NCI-H460 (cell line): Measurements from ENCODE around the gene SLC8A2. TPM values are rescaled to one million over a fixed set of nuclear protein-coding genes. Genes with fewer than 3 reads are reported as not detected.
"Not testable (repeated sequence)": the region's sequence is repeated elsewhere in the genome, so short reads cannot be mapped to it uniquely, and the experiment has no call there.

Experiments
- DNase-seq: peaks from one replicate; pipeline ENCODE4 v3.0.0-alpha.2; 2016; ENCODE audit warnings: low read depth; ENCODE audit errors: extremely low read depth
- total RNA-seq: library from RNA; depleted of rRNA; stranded (reverse); fragments of >200 nt; shearing (Covaris generic); gene quantifications from 2 replicates; pipeline ENCODE4 v1.2.3, GENCODE V29; 2014

The SLC8A2 gene
- total RNA-seq, 1 experiment from 2014 or later: not detected

DNA sequence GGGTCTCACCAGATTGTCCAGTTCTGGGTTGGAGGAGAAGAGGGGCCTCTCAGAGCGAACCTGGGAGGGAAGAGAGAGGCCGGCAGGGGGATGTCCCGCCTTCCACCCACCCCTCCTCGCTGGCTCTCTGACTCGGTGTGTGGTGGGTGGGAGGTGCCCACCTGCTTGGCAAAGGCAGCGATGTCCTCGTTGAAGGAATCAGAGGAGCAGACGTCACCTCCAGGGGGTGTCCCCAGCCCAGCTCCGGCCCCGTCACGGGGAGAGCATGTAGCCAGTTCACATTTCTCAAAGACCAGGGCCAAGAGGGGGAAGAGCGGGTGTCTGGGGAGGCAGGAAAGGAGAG lies 55.1 kb downstream of the SLC8A2 start:
- no peak for DNase-seq

DNA sequence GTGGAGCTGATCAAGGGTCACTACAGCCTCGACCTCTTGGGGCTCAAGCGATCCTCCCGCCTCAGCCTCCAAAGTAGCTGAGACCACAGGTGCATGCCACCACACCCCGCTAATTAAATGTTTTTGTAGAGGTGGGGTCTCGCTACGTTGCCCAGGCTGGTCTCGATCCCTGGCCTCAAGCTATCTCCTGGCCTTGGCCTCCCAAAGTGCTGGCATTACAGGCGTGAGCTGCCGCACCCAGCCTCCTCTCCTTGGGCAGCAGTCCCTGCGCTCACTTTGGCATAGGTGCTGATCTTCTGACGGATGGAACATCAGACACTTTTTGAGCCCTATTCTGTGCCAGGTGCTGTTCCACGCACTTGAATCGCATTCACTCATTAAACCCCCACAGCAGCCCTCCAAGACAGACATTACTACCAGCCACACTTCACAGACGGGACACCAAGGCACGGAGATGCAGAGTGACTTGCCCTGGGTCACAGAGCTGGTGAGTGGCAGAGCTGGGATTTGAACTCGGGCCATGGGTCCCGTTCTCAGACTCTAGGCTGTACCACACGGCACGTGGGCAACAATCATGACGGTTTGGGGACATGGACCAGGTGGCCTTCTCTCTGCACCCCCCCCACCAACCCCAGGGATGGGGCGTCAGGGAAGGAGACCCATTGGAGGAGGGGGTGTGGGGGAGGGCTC lies 55.6 kb downstream of the SLC8A2 start:
- DNase-seq: no peak

DNA sequence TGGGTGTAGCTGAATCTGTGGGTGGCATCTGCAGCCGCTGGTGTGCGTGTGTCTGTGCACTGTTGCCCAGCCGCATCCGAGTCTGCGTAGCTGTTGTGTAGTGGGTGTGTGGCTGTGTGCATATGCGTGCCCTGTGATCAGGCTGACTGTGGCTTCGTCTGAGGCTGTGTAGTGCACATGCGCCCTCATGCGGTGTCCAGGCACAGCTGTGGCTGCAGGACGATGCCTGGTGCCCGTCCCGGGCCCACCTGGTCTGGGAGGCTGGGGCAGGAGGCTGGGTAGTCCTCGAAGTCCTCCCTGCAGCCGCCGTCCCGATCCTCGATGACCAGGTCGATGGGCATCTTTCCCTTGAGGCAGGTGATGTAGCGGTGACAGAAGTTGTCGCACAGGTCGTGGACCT lies 57.2 kb downstream of the SLC8A2 start:
- peak; percentile 57 for DNase-seq

DNA sequence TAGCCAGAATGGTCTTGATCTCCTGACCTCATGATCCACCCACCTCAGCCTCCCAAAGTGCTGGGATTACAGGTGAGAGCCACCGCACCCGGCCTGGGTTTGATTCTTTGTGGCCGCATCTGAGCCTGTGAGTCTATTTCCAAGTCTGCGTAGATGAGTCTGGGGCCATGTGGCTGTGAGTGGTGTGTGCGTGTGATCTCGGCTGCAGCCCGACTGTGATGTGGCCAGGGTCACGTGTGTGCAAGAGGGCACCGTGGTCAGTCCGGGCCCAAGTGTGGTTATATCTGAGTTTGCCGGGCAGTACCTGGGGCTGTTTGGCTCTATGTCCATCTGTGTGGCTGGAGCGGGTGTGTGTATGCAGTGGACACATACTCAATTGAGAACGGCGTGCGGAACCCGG lies 57.8 kb downstream of the SLC8A2 start:
- DNase-seq: no peak

DNA sequence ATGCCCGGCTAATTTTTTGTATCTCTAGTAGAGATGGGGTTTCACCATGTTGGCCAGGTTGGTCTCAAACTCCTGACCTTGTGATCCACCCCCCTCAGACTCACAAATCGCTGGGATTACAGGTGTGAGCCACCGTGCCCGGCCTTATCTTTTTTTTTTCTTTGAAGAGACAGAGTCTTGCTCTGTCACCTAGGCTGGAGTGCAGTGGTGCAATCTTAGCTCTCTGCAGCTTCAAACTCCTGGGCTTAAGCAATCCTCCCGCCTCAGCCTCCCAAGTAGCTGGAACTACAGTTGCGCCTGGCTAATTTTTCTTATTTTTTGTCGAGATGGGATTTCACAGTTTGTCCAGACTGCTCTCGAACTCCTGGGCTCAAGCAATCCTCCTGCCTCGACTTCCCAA lies 60.0 kb downstream of the SLC8A2 start:
- not testable (repeated sequence) for DNase-seq

DNA sequence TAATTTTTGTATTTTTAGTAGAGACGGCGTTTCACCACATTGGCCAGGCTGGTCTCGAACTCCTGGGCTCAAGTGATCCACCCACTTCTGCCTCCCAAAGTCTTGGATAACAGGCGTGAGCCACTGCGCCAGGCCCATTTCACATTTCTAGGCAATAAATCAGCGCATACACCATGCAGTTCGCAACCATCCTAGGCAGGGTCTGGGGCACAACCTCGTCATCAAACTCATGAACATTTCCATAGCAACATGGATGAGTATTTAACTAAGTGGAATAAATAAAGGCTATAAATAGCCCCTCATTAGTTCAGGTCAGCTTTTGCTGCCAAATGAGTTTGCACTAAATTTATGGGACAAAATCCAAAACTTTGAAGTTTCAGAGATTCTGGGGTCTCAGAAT lies 60.6 kb downstream of the SLC8A2 start:
- no peak for DNase-seq

DNA sequence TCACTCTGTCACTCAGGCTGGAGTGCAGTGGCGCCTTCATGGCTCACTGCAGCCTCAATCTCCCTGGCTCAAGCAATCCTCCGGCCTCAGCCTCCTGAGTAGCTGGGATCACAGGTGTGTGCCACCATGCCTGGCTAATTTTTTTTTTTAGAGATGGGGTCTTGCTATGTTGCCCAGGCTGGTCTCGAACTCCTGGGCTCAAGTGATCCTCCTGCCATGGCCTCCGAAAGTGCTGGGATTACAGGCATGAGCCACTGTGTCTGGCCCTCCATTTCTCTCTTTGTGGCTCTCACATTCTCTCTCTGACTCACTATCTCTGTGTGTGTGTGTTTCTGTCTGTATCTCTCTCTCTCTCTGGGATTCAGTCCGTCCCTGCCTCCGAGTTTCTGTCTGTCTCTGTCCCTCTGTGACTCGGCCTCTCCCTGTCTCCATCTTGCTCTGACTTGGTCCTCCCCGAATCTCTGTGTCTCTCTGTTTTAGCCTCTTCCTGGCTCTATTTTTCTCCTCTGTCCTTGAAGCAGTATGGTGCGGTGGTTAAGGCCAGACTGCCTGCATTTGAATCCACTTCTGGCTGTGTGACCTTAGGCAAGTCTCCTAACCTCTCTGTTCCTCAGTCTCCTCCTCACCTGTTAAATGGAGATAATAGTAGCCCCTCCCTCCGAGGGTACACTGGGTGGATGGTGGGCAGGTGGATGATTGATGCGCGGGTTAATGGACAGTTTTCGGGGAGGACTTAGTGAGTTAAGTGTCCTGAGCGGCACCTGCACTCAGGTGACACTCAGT lies 63.3 kb downstream of the SLC8A2 start:
- no peak for DNase-seq

DNA sequence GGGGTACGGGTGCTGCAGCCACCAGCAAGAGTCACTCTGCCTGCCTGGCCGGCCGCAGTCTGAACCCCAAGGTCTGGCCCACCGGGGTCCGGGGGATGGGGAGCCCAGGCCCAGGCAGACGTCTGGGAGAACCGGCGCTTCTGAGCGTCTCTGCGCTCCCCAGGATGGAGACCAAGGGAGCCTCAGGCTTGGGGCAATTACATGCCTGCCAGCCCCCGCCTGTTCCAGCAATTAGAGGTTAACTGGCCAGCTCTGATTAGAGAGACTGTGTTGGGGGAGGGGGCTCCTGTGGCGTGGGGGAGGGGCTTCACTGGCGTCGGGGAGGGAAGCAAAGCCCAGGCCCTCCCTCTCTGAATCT lies 64.3 kb downstream of the SLC8A2 start:
- no peak for DNase-seq

DNA sequence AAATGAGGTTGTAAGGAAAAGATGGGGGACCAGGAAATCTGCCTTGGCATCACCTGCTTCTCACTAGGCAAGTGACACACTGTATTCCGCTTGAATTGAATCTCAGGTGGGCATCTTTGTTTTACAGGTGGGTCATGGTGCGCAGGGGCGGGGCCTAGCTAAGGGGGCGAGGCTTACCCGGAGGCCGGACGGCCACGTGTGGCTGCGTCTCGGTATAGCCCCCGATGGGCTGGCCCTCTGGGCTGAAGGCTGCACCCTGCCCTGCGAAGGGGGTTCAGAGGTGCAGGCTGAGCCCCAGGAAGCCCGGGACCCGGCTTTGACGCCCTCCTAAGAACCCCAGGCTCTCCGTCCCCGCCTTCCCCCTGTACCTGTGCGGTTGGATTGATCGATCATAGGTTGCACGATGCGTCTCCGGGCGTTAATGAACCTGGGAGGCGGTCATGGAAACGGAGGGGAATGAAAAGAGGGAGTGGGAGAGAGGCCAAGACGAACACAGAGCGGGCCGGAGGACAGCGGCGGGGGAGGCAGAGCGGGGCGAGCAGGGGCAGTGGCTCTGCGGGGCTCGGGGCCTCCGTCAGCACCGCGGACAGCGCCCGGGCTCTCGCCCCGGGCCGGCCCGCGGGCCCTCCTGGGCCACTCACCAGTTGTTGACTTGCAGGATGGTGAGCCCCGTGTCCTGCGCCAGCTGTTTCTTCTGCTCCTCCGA lies 64.8 kb downstream of the SLC8A2 start:
- no peak for DNase-seq

DNA sequence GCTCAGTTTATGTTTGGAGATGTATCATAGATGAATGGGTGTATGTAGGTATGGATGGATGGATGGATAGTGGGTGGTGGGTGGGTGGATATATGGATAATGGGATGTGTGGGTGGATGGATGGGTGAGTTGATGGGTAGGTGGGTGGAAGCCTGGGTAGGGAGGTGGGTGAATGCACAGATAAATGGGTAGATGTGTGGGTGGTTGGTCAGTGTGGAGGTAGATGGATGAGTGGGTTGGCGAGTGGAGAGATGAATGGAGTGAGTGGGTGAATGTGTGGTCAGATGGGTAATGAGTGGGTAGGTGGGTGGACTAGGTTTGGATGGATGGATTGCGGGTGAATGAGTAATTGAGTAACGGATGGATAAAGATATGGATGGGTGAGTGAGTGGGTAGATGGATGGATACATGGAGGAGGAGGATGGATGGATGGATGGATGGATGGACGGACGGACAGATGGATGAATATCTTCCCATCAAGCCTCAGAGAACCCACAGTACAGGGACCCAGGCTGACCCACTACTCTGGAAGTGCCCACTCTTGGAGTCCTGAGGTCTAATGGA lies 65.8 kb downstream of the SLC8A2 start:
- no peak for DNase-seq

DNA sequence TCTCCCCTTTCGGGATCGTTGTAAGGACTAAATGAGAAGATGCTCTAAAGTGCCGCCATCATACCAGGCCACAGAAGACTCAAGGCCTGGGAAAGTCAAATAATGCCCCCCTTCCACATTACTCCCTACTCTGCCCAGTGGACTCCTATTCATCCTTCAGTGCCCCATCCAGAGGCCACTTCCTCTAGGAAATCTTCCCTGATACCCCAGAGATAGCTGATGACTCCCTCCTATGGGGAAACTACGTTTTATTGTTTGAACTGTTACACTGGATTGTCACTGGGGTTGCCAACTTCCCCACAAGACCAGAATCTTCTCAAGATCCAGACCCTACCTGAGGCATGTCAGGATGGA lies 66.5 kb downstream of the SLC8A2 start:
- DNase-seq: no peak

DNA sequence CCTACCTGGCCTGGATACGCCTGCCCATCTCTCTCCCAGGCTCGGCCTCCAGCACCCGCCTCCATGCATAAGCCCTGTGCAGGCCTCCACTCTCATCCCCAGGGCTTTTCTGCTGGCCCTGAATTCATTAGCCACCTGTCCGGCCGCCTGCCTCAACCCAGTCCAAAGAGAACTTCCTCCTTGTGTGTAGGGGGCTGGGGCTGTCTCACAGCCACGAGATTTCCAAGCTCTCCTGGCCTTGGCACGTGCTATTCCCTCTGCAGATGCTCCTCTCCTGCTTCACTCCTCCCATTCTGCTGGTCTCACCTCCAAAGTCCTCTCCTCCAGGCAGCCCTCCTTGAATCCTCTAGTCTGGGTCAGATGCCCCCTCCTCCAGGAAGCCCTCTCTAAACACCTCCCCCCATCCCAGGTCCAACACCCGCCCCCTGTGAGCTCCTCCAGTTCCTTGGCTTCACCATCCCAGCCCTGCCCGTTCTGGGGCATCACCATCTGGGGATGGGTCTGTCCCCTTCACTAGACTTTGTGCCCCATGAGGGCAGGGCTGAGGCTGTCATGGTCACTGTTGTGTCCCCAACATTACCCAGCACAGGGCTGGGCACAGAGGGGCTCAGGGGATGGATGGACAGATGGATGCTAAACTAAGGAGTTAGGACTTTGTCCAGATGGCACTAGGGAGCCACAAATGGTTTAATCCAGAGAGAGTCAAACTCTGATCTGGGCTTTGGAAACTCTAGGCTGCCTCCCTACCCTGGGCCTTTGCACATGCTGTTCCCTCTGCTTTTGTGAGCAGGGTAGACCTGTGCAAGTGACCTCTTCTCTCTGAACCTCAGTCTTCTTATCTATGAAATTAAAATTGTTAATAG lies 67.1 kb downstream of the SLC8A2 start:
- no peak for DNase-seq

DNA sequence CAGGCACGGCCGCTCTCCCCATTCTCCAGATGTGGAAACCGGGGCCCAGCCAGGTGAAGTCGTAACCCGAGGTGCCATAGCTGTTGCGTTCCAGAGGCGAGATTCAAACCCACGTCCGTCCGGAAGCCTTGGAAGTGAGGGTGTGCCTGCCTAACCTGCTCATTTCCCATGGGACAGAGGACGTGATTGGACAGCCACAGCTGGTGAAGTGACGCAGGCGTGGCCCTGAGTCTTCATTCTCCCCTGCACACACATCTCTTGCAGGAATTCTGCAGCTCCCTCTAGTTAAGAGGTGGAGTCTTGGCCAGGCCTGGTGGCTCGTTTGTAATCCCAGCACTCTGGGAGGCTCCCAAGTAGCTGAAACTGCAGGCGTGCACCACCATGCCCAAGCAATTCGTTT lies 69.2 kb downstream of the SLC8A2 start:
- DNase-seq: no peak

DNA sequence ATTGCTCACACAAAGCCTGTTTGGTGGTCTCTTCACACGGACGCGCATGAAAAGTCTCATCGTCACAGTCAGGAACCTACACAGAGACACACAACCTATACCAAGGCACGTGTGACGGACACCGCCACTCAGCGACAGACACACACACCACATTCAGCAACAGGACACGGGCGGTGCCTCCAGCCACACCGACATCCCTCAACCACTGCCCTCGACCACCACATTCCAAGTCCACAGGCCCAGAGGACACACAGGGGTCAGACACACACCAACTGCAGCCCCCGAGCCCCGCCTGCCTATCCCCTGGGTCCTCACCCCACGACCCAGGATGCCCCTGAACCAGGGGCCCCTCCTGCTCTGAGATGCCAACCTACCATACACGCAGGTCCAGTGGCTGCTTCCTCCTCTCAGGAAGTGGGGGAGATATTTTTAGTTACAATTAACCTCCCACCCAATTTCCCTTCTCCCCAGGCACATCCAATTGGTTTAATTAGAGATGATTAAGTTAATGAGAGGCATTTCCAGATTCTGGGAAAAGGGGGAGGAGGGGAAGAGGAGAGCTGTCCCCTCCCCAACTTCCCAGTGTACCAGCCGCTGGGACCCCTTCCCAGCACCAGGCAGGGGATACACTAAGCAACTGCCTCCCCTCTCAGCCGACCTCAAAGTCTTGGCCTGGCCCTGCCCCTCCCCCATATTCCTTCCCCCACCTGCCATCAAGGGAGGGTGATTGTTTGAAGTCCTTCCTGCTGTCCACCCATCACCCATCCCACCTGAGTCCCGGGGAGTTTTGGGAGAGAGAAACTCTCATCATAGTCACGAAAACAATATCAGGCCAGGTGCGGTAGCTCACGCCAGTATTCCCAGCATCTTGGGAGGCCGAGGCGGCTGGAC lies 72.7 kb downstream of the SLC8A2 start:
- DNase-seq: no peak

DNA sequence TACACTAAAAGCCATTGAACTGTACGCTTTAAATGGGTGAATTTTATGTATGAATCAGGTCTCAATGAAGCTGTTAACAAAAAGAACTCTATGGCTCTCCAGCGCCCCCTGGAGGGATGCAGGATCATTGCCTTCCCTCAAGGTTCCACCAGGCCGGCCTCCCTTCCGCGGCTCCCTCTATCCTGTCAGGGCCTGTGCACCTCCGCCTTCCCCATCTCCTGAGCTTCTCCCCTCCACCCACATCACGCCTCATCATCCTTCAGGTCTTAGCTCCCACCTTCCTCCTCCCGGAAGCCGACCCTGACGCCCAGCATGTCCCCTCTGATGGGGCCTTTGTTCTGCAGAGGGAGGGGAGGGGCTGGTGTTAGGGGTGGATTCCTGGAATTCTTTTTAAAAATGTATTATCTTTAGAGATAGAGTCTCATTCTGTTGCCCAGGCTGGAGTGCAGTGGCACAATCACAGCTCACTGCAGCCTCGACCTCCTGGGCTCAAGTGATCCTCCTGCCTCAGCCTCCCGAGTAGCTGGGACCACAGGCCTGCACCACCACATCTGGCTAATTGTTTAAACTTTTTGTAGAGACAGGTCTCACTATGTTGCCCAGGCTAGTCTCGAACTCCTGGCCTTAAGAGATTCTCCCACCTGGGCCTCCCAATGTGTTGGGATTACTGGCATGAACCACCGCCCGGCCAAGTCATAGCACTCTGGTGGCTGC lies 80.0 kb downstream of the SLC8A2 start:
- DNase-seq: peak; percentile 65

DNA sequence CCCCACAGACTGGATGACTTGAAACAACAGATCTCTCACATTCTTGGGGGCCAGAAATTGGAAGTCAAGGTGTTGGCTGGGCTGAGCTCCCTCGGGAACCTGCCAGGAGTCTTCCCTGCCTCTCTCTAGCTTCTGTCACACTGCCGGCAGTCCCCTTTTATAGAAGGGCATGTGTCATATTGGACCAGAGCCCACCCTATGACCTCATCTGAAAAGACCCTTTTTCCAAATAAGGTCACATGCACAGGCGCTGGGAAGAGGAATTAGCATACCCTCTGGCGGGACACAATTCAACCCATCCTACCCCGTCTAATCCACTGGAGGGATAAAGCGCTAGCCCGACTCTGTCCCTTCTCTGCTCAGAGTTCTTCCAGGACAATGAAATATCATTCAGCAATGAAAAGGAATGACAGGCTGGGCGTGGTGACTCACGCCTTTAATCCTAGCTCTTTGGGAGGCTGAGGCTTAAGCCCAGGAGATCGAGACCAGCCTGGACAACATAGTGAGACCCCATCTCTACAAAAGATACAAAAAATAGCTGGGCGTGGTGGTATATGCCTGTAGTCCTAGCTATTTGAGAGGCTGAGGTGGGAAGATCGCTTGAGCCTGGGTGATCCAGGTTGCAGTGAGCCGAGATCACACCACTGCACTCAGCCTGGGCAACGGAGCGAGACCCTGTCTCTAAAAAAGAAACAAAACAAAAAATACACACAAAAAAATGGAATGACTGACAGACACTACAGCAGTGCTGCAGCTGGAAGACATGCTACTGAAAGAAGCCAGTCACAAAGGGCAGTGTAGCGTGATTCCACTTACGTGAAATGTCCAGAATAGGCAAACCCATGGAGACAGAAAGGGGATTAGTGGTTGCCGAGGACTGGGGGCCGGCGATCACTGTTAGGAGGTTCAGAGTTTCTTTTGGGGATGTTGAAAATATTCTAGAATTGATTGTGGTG lies 80.9 kb downstream of the SLC8A2 start:
- DNase-seq: no peak

DNA sequence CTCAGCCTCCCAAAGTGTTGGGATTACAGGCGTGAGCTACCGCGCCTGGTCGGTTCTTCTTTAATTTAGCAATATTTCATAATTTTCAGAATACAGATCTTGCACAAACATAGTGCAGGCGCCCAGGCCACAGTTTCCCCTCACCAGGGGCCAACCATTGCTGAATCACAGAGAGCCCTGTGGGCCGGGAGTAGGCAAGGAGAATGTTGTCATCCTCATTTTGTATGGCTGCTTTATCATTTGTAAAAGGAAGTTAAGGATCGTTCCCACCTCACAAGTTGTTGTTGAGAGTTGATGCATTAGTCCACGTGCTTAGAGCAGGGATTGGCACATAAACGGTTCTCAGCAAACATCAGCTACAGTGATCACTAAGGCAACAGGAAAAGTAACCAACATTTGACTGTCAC lies 82.5 kb downstream of the SLC8A2 start:
- no peak for DNase-seq

DNA sequence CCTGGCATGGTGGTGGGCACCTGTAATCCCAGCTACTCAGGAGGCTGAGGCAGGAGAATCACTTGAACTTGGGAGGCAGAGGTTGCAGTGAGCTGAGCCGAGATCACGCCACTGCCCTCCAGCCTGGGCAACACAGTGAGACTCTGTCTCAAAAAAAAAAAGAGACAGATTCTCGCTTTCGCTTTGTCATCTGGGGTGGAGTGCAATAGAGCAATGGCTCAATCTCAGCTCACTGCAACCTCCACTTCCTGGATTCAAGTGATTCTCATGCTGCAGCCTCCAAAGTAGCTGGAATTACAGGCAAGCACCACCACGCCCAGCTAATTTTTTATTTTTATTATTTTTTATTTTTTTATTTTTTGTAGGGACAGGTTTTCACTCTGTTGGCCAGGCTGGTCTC lies 83.0 kb downstream of the SLC8A2 start:
- DNase-seq: not testable (repeated sequence)
